IMR-90 (cell line): ENCODE results near the gene MADCAM1. TPM values are rescaled to one million over a fixed set of nuclear protein-coding genes. Genes with fewer than 3 reads are reported as not detected.

Source experiments
- ATAC-seq: fragments of 200-7000 bp; cut with Tn5 transposase; 2 replicates; pipeline ENCODE4 v1.9.1; 2020; ENCODE audit warnings: low read depth, mild to moderate bottlenecking, moderate library complexity
- BruUV-seq: library from RNA; stranded (reverse); fragments of 400-500 nt; replicated peaks from 2 replicates; lab custom pipeline; 2021; lab: Mats Ljungman, UMichigan
- CTCF ChIA-PET: fragments of 300-600 bp; formaldehyde crosslinking; extraction: SDS; loops from one replicate; lab custom pipeline; 2021; ENCODE audit warnings: antibody characterized with exemption; lab: Yijun Ruan, JAX
- POLR2A ChIA-PET: fragments of 300-600 bp; sonication (Branson Sonifier 250); formaldehyde crosslinking; loops from one replicate; lab custom pipeline; 2022; ENCODE audit warnings: antibody characterized with exemption; ENCODE audit not compliant: unreplicated experiment; lab: Charles Lee
- DNase-seq: peaks from one replicate; pipeline ENCODE4 v3.0.0; 2013
- H2AFZ ChIP-seq: replicated peaks from 2 replicates; pipeline ENCODE3; 2013; ENCODE audit warnings: low read length, mild to moderate bottlenecking; ENCODE audit not compliant: poor library complexity
- H2AK5ac ChIP-seq: 2 replicates; pipeline ENCODE4 v1.6.1; 2013; ENCODE audit warnings: low read depth, low read length, inconsistent platforms
- H2AK9ac ChIP-seq: replicated peaks from 2 replicates; pipeline ENCODE3; 2013; ENCODE audit warnings: mild to moderate bottlenecking, low read depth, low read length, moderate library complexity; ENCODE audit not compliant: poor library complexity
- H2BK120ac ChIP-seq: 2 replicates; pipeline ENCODE4 v1.6.1; 2013; ENCODE audit warnings: low read depth, low read length, inconsistent platforms
- H2BK15ac ChIP-seq: 3 replicates; pipeline ENCODE4 v1.6.1; 2013; ENCODE audit warnings: low read depth, low read length, inconsistent platforms
- H2BK20ac ChIP-seq: 2 replicates; pipeline ENCODE4 v1.6.1; 2013; ENCODE audit warnings: low read depth, mild to moderate bottlenecking, inconsistent platforms, low read length, moderate library complexity
- H2BK5ac ChIP-seq: 2 replicates; pipeline ENCODE4 v1.6.1; 2013; ENCODE audit warnings: mild to moderate bottlenecking, low read depth, low read length, inconsistent platforms; ENCODE audit not compliant: poor library complexity, severe bottlenecking
- H3K14ac ChIP-seq: replicated peaks from 2 replicates; pipeline ENCODE4 v1.6.1; 2013; ENCODE audit warnings: low read depth, low read length, inconsistent platforms
- H3K18ac ChIP-seq: 2 replicates; pipeline ENCODE4 v1.6.1; 2013; ENCODE audit warnings: low read depth, low read length, control low read depth
- H3K23ac ChIP-seq: 2 replicates; pipeline ENCODE4 v1.6.1; 2013; ENCODE audit warnings: low read depth, low read length, inconsistent platforms
- H3K27ac ChIP-seq: 2 replicates; pipeline ENCODE4 v1.5.1; 2013; ENCODE audit warnings: mild to moderate bottlenecking, control low read depth, low read length; ENCODE audit not compliant: insufficient read depth
- H3K27me3 ChIP-seq: 2 replicates; pipeline ENCODE4 v1.6.1; 2013; ENCODE audit warnings: low read length; ENCODE audit not compliant: control insufficient read depth, insufficient read depth
- H3K36me3 ChIP-seq: 2 replicates; pipeline ENCODE4 v1.6.1; 2013; ENCODE audit warnings: low read length, mixed read lengths; ENCODE audit not compliant: control insufficient read depth, insufficient read depth
- H3K4ac ChIP-seq: 2 replicates; pipeline ENCODE4 v1.6.1; 2013; ENCODE audit warnings: low read depth, low read length, inconsistent platforms
- H3K4me1 ChIP-seq: 2 replicates; pipeline ENCODE4 v1.6.1; 2013; ENCODE audit warnings: low read length, mixed read lengths; ENCODE audit not compliant: control insufficient read depth, insufficient read depth
- H3K4me2 ChIP-seq: 2 replicates; pipeline ENCODE4 v1.6.1; 2013; ENCODE audit warnings: low read depth, mild to moderate bottlenecking, control low read depth, low read length, moderate library complexity
- H3K4me3 ChIP-seq: 2 replicates; pipeline ENCODE4 v1.5.1; 2013; ENCODE audit warnings: low read depth, mild to moderate bottlenecking, control low read depth, low read length, moderate library complexity; ENCODE audit not compliant: insufficient read depth
- H3K56ac ChIP-seq: 2 replicates; pipeline ENCODE4 v1.6.1; 2013; ENCODE audit warnings: low read length, inconsistent platforms; ENCODE audit not compliant: insufficient read depth; ENCODE audit errors: extremely low read depth
- H3K79me1 ChIP-seq, 2 experiments: 2 replicates each; pipeline ENCODE4 v1.6.1; 2013; ENCODE audit warnings: low read length in 2 of 2, inconsistent platforms in 1 of 2, low read depth in 1 of 2
- H3K9ac ChIP-seq: 2 replicates; pipeline ENCODE4 v1.6.1; 2013; ENCODE audit warnings: low read depth, low read length, control low read depth
- H3K9me1 ChIP-seq: 2 replicates; pipeline ENCODE4 v1.6.1; 2013; ENCODE audit warnings: low read length, inconsistent platforms; ENCODE audit not compliant: insufficient read depth
- H3K9me3 ChIP-seq: 2 replicates; pipeline ENCODE4 v1.6.1; 2013; ENCODE audit warnings: low read length; ENCODE audit not compliant: control insufficient read depth, insufficient read depth
- H4K20me1 ChIP-seq: 2 replicates; pipeline ENCODE4 v1.6.1; 2013; ENCODE audit warnings: low read length, inconsistent platforms; ENCODE audit not compliant: insufficient read depth
- H4K5ac ChIP-seq: 2 replicates; pipeline ENCODE4 v1.6.1; 2013; ENCODE audit warnings: mild to moderate bottlenecking, low read depth, low read length, control low read depth
- H4K8ac ChIP-seq, 2 experiments: 2 replicates each; pipeline ENCODE4 v1.6.1; 2013; ENCODE audit warnings: low read depth in 2 of 2, low read length in 2 of 2, control low read depth in 1 of 2, inconsistent platforms in 1 of 2
- H4K91ac ChIP-seq: 2 replicates; pipeline ENCODE4 v1.6.1; 2013; ENCODE audit warnings: low read depth, low read length, inconsistent platforms; ENCODE audit not compliant: insufficient read depth
- CEBPB ChIP-seq: IDR thresholded peaks from 2 replicates; pipeline ENCODE4 v1.6.1; 2012; ENCODE audit warnings: low read depth, low read length, improper control_type of control experiment
- CHD1 ChIP-seq: IDR thresholded peaks from 2 replicates; pipeline ENCODE4 v1.6.1; 2012; ENCODE audit warnings: low read depth, low read length, improper control_type of control experiment
- FOS ChIP-seq: fragments of 150-350 bp; IDR thresholded peaks from 2 replicates; pipeline ENCODE4 v1.6.1; 2016; ENCODE audit warnings: low read depth, low read length
- MAFK ChIP-seq: IDR thresholded peaks from 2 replicates; pipeline ENCODE4 v1.6.1; 2012; ENCODE audit warnings: low read depth, low read length, improper control_type of control experiment
- MAZ ChIP-seq: IDR thresholded peaks from 2 replicates; pipeline ENCODE4 v1.6.1; 2012; ENCODE audit warnings: low read depth, mild to moderate bottlenecking, low read length, improper control_type of control experiment, moderate library complexity, borderline replicate concordance
- NFE2L2 ChIP-seq: fragments of 150-350 bp; IDR thresholded peaks from 2 replicates; pipeline ENCODE4 v1.6.1; 2016; ENCODE audit warnings: low read depth, mild to moderate bottlenecking, low read length
- POLR2A ChIP-seq: IDR thresholded peaks from 2 replicates; pipeline ENCODE4 v1.6.1; 2012; ENCODE audit warnings: mild to moderate bottlenecking, low read depth, low read length
- RAD21 ChIP-seq: IDR thresholded peaks from 2 replicates; pipeline ENCODE4 v1.6.1; 2012; ENCODE audit warnings: low read length, improper control_type of control experiment
- RCOR1 ChIP-seq: IDR thresholded peaks from 2 replicates; pipeline ENCODE4 v1.6.1; 2012; ENCODE audit warnings: mild to moderate bottlenecking, low read length, improper control_type of control experiment; ENCODE audit not compliant: insufficient replicate concordance
- SMC3 ChIP-seq: fragments of 150-350 bp; IDR thresholded peaks from 2 replicates; pipeline ENCODE4 v1.6.1; 2016; ENCODE audit warnings: low read depth, mild to moderate bottlenecking, antibody characterized with exemption, low read length, moderate library complexity
- WGBS, 2 experiments: methylation state at CpG; one replicate each; pipeline versions ENCODE4 v1.1.5 to v1.1.7; 2013; ENCODE audit warnings: missing lambda C conversion rate in 2 of 2; ENCODE audit not compliant: insufficient read length in 1 of 2; ENCODE audit errors: extremely low coverage in 2 of 2; 5-methylcytosine and 5-hydroxymethylcytosine counted together
- dilution Hi-C: fragments of 300-500 bp; cut with HindIII; formaldehyde crosslinking; loops from one replicate; pipeline ENCODE4 v1.14.3; 2018; ENCODE audit warnings: low sequenced_read_pairs; ENCODE audit not compliant: unreplicated experiment
- in situ Hi-C: fragments of 300-500 bp; cut with MboI; formaldehyde crosslinking; loops from 3 replicates; pipeline ENCODE4 v1.14.3; 2019; ENCODE audit warnings: low sequenced_read_pairs, inconsistent platforms, mixed read lengths
- intact Hi-C: fragments of 100-400 bp; cut with micrococcal nuclease; formaldehyde crosslinking; loops from 2 replicates; pipeline ENCODE4 v1.10.0; 2022
- polyA plus RNA-seq, 3 experiments: library from polyadenylated mRNA; depleted of rRNA; stranded (reverse); fragments of >200 nt; gene quantifications; 2 replicates each; pipeline ENCODE4 v1.2.3, GENCODE V29; 2012; ENCODE audit warnings: low replicate concordance in 1 of 3
- total RNA-seq: library from RNA; depleted of rRNA; stranded (reverse); fragments of >200 nt; gene quantifications from 2 replicates; pipeline ENCODE4 v1.2.3, GENCODE V29; 2012
- TF ChIP-seq, protein P1 (sequence below): fragments of 150-350 bp; IDR thresholded peaks from 2 replicates; pipeline ENCODE4 v1.6.1; 2017; ENCODE audit warnings: mild to moderate bottlenecking, antibody characterized with exemption, low read length, low read depth
- TF ChIP-seq, protein P2 (sequence below): fragments of 150-350 bp; IDR thresholded peaks from 2 replicates; pipeline ENCODE4 v1.6.1; 2016; ENCODE audit warnings: low read depth, mild to moderate bottlenecking, low read length, moderate library complexity, borderline replicate concordance

MADCAM1 gene
- total and polyA plus RNA-seq, 2 of the 4 experiments (the other 2 are of a cell fraction): 0.24 TPM; not detected in 1

- TF ChIP-seq POLR2A (no peak), MAZ (no peak)
Measured at GRCh38 chr19:494171-495080, 1.9 kb upstream of the MADCAM1 start (continued).

DNA sequence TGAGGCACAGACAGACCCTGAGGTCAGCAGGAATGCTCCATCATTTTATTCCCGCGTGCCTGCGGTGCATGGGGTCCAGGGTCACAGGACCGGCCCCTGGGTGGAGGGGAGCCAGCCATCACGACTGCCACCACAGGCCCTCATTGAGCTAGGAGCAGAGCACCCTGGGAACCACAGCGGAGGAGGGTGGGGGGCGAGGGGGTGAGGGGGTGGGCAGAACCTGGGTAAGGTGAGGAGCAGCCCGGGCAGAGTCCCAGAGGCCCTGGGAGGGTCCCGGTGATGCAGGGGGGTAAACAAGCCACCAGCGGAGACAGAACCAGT lies 1.2 kb upstream of the MADCAM1 start:
- TF ChIP-seq CHD1 (no peak), SMC3 (no peak), RCOR1 (no peak), NFE2L2 (no peak), MAZ (no peak), POLR2A (no peak), FOS (no peak), CEBPB (no peak), RAD21 (no peak), MAFK (no peak)
- TF ChIP-seq, protein P1, sequence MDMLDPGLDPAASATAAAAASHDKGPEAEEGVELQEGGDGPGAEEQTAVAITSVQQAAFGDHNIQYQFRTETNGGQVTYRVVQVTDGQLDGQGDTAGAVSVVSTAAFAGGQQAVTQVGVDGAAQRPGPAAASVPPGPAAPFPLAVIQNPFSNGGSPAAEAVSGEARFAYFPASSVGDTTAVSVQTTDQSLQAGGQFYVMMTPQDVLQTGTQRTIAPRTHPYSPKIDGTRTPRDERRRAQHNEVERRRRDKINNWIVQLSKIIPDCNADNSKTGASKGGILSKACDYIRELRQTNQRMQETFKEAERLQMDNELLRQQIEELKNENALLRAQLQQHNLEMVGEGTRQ: no peak
- TF ChIP-seq, protein P2, sequence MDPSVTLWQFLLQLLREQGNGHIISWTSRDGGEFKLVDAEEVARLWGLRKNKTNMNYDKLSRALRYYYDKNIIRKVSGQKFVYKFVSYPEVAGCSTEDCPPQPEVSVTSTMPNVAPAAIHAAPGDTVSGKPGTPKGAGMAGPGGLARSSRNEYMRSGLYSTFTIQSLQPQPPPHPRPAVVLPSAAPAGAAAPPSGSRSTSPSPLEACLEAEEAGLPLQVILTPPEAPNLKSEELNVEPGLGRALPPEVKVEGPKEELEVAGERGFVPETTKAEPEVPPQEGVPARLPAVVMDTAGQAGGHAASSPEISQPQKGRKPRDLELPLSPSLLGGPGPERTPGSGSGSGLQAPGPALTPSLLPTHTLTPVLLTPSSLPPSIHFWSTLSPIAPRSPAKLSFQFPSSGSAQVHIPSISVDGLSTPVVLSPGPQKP: no peak
- no peak overlapping the region for H3K4me3 ChIP-seq
- H3K56ac ChIP-seq: no peak overlapping the region
- no peak overlapping the region for H2AK5ac ChIP-seq
- ChIA-PET CTCF (interaction anchor here (0.9 kb wide), 1 partner anchor 11 kb away, joined by 8 read pairs; no protein-coding TSS in a partner anchor), POLR2A (no interaction called here)
- H2AFZ ChIP-seq: no peak overlapping the region
- no peak overlapping the region for H3K14ac ChIP-seq
- DNase-seq (no peak), ATAC-seq (no peak)
- no peak overlapping the region for H3K27ac ChIP-seq
- H3K4me1 ChIP-seq: no peaks in the 10 kb centered on the region; the same call in 1 of the 2 replicates
- H3K9ac ChIP-seq: no peak overlapping the region
- no peak overlapping the region for H2AK9ac ChIP-seq
- intact Hi-C loops: no loop called here
- no peak overlapping the region for H2BK20ac ChIP-seq
- no peak overlapping the region for H2BK15ac ChIP-seq
- H3K18ac ChIP-seq: no peak overlapping the region
- H3K9me1 ChIP-seq: no peaks in the 10 kb centered on the region
- no peaks in the 10 kb centered on the region for H3K79me1 ChIP-seq
- dilution Hi-C loops: no loop called here
- H3K27me3 ChIP-seq: peaks cover 30% of the 10 kb centered on the region
- no peaks in the 10 kb centered on the region for H4K20me1 ChIP-seq
- BruUV-seq: no TSS peak
- H3K36me3 ChIP-seq: no peaks in the 10 kb centered on the region
- no peak overlapping the region for H4K5ac ChIP-seq
- no peak overlapping the region for H3K4ac ChIP-seq
- no peak overlapping the region for H3K4me2 ChIP-seq
- H4K8ac ChIP-seq: no peak overlapping the region
- 18% methylated on average over 3 of the region's 10 CpGs; no CpG with 5 or more reads in 1 of the 2 experiments for WGBS, 2 experiments
- H2BK5ac ChIP-seq: no peak overlapping the region
- H4K91ac ChIP-seq: no peak overlapping the region
- no peak overlapping the region for H3K23ac ChIP-seq
- no peak overlapping the region for H2BK120ac ChIP-seq
- H3K9me3 ChIP-seq: no peaks in the 10 kb centered on the region
- in situ Hi-C loops: no loop called here
